Lung (tissue), 12 donors: ENCODE data around the gene ENTHD1. TPM values are rescaled to one million over a fixed set of nuclear protein-coding genes. Genes with fewer than 3 reads are reported as not detected.

Source experiments
- ATAC-seq: fragments of 200-7000 bp; cut with Tn5 transposase; one replicate; pipeline ENCODE4 v1.9.1; 2020; ENCODE audit warnings: moderate number of reproducible peaks; ENCODE audit not compliant: insufficient read depth, low FRiP score
- DNase-seq, 3 donors: peaks; one replicate each; pipeline ENCODE4 v3.0.0-alpha.2; 2013 to 2017
- H3K27ac ChIP-seq, 2 donors: one replicate each; pipeline ENCODE4 v1.5.1; 2013; ENCODE audit warnings: mild to moderate bottlenecking in 2 of 2, moderate library complexity in 2 of 2, control low read depth in 1 of 2, inconsistent platforms in 1 of 2, low read depth in 1 of 2, low read length in 1 of 2
- H3K27me3 ChIP-seq, 3 donors: one replicate each; pipeline ENCODE4 v1.5.1; 2013; ENCODE audit warnings: low read length in 2 of 3; ENCODE audit not compliant: control insufficient read depth in 3 of 3, insufficient read depth in 3 of 3
- H3K36me3 ChIP-seq, 4 donors: one replicate each; pipeline ENCODE4 v1.5.1; 2013; ENCODE audit warnings: low read length in 4 of 4, mild to moderate bottlenecking in 1 of 4, moderate library complexity in 1 of 4; ENCODE audit not compliant: control insufficient read depth in 4 of 4, insufficient read depth in 4 of 4
- H3K4me1 ChIP-seq, 5 donors: one replicate each; pipeline ENCODE4 v1.5.1; 2013; ENCODE audit warnings: low read length in 5 of 5, mild to moderate bottlenecking in 2 of 5, moderate library complexity in 1 of 5; ENCODE audit not compliant: control insufficient read depth in 5 of 5, insufficient read depth in 5 of 5
- H3K4me3 ChIP-seq: one replicate; pipeline ENCODE4 v1.5.1; 2013; ENCODE audit warnings: mild to moderate bottlenecking, control low read depth, moderate library complexity
- H3K9ac ChIP-seq, 2 donors: one replicate each; pipeline ENCODE4 v1.5.1; 2013; ENCODE audit warnings: low read length in 2 of 2, control low read depth in 1 of 2; ENCODE audit not compliant: insufficient read depth in 1 of 2
- H3K9me3 ChIP-seq, 4 donors: one replicate each; pipeline ENCODE4 v1.5.1; 2013; ENCODE audit warnings: low read length in 3 of 4, mild to moderate bottlenecking in 1 of 4, moderate library complexity in 1 of 4; ENCODE audit not compliant: control insufficient read depth in 4 of 4, insufficient read depth in 3 of 4
- CTCF ChIP-seq: IDR thresholded peaks from 2 replicates; pipeline ENCODE4 v1.5.1; 2012; ENCODE audit warnings: mild to moderate bottlenecking; ENCODE audit errors: control extremely low read depth, extremely low read depth
- WGBS, 2 donors: extraction: QIAGEN DNeasy Blood & Tissue Kit; methylation state at CpG; one replicate each; pipeline ENCODE4 v1.1.7; 2013; 5-methylcytosine and 5-hydroxymethylcytosine counted together
- polyA plus RNA-seq, 2 donors: library from polyadenylated mRNA; stranded (reverse); fragments of 200-250 nt; gene quantifications; one replicate each; pipeline ENCODE4 v1.2.1, GENCODE V29; 2013
- total RNA-seq, 2 donors: library from RNA; depleted of rRNA in 1 of 2; stranded (reverse); fragments of >200 nt in 1 of 2; gene quantifications; one replicate each; pipeline ENCODE4 v1.2.1, GENCODE V29; 2014 to 2021
- donor health status: control.
- donor health status: control.
- donor health status: Bipolar disorder and iron deficiency.
- donor health status: healthy.
- donor health status: DM: yes; HTN: yes; CAD: no.

ENTHD1 gene
- total and polyA plus RNA-seq, 4 donors = 0.04 to 0.15 TPM; not detected in 2

GRCh38 chr22:39814899-39815298 is 78.7 kb downstream of the ENTHD1 start:
- ATAC-seq (no peak), DNase-seq (no peak)
- no peaks in the 10 kb centered on the region for H3K4me1 ChIP-seq
- 61 to 66% methylated on average over 4 of the region's 4 CpGs for WGBS, 2 donors
- H3K4me3 ChIP-seq = no peak overlapping the region
- no peaks in the 10 kb centered on the region for H3K9me3 ChIP-seq
- no peak overlapping the region for H3K27ac ChIP-seq
- no peak for TF ChIP-seq CTCF
- no peaks in the 10 kb centered on the region for H3K36me3 ChIP-seq
- H3K9ac ChIP-seq = no peak overlapping the region
- peaks cover 3 to 41% (median 15%) of the 10 kb centered on the region in 3 donors for H3K27me3 ChIP-seq

GRCh38 chr22:39809772-39810557 is 83.6 kb downstream of the ENTHD1 start:
- H3K36me3 ChIP-seq = no peaks in the 10 kb centered on the region
- peaks cover 0 to 41% (median 15%) of the 10 kb centered on the region in 3 donors for H3K27me3 ChIP-seq
- WGBS, 2 donors = 78 to 80% methylated on average over 4 of the region's 4 CpGs

DNA sequence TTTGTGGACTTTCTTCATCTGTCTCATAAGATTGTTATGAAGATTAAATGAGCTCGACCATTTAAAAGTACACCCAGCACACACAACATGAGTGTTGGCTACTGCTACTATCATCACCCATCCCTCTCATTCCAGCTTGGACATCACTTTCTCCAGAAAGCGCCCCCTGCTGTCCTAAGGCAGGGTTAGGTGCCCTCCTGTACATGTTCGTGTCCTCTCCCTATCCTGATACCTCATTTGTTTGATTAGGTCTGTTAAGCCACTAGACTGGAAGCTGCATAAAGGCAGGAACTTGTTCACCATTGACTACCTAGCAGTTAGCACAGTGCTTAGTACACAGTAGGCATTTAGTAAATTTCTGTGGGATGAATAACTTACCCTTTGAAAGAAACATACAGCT is 85.5 kb downstream of the ENTHD1 start:
- no peak overlapping the region for H3K4me3 ChIP-seq
- peaks cover 0 to 2% (median 0%) of the 10 kb centered on the region in 4 donors for H3K9me3 ChIP-seq
- no peaks in the 10 kb centered on the region for H3K36me3 ChIP-seq
- H3K27me3 ChIP-seq = peaks cover 0 to 35% (median 18%) of the 10 kb centered on the region in 3 donors
- no peak overlapping the region for H3K9ac ChIP-seq
- DNase-seq (no peak), ATAC-seq (no peak)
- 40 to 54% methylated on average over 3 of the region's 3 CpGs for WGBS, 2 donors
- TF ChIP-seq CTCF = no peak
- no peak overlapping the region for H3K27ac ChIP-seq
- H3K4me1 ChIP-seq = no peaks in the 10 kb centered on the region

More at GRCh38 chr22:39809772-39810557, 83.6 kb downstream of the ENTHD1 start:
- DNase-seq (no peak), ATAC-seq (no peak)
- Histone ChIP-seq H3K4me1 (no peaks in the 10 kb centered on the region), H3K4me3 (no peak overlapping the region), H3K27ac (no peak overlapping the region), H3K9me3 (peaks cover 0 to 2% (median 0%) of the 10 kb centered on the region in 4 donors), H3K9ac (no peak overlapping the region)
- no peak for TF ChIP-seq CTCF
